SH-SY5Y (cell line): Measurements from ENCODE around the gene MACROD2.

ENCODE experiments used
- GATA2 ChIP-seq: IDR thresholded peaks from 2 replicates; pipeline ENCODE4 v1.6.1; 2011; ENCODE audit warnings: mild to moderate bottlenecking, low read depth, low read length
- GATA3 ChIP-seq: IDR thresholded peaks from 2 replicates; pipeline ENCODE4 v1.6.1; 2011; ENCODE audit warnings: low read depth, mild to moderate bottlenecking, low read length, moderate library complexity

- no peak for TF ChIP-seq GATA2
- TF ChIP-seq GATA3, result no peak
Observed at GRCh38 chr20:14790771-14791620, 795.7 kb downstream of the MACROD2 start.
